Measurements from ENCODE around the gene OR10AD1. TPM values are rescaled to one million over a fixed set of nuclear protein-coding genes. Genes with fewer than 3 reads are reported as not detected.
"Not testable (repeated sequence)": the region's sequence is repeated elsewhere in the genome, so short reads cannot be mapped to it uniquely, and the experiment has no call there.

The OR10AD1 gene
- polyA plus RNA-seq, 1 of the 3 experiments (the other 2 are of a cell fraction) = not detected

DNA sequence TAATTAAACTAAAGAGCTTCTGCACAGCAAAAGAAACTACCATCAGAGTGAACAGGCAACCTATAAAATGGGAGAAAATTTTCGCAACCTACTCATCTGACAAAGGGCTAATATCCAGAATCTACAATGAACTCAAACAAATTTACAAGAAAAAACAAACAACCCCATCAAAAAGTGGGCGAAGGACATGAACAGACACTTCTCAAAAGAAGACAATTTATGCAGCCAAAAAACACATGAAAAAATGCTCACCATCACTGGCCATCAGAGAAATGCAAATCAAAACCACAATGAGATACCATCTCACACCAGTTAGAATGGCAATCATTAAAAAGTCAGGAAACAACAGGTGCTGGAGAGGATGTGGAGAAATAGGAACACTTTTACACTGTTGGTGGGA lies 6.4 kb upstream of the OR10AD1 start:
- H3K9me3 ChIP-seq; POLR2A ChIA-PET; DNase-seq; H2AFZ ChIP-seq (ENCODE audit: low read depth); H4K20me1 ChIP-seq (ENCODE audit: insufficient read depth); H3K36me3 ChIP-seq (replicated peaks in 1 of 2; ENCODE audit: control insufficient read depth in 1 of 2, insufficient read depth in 2 of 2, low read length in 1 of 2); H3K27me3 ChIP-seq (ENCODE audit: insufficient read depth); H3K27ac ChIP-seq (ENCODE audit: low read depth in 2 of 2, low read length in 1 of 2); H3K4me1 ChIP-seq (ENCODE audit: control insufficient read depth in 1 of 2, insufficient read depth in 2 of 2, low read depth in 1 of 2, low read length in 1 of 2); H3K9me2 ChIP-seq; H3F3A ChIP-seq (replicated peaks; ENCODE audit: insufficient read depth); H3K9ac ChIP-seq; H3K4me3 ChIP-seq (ENCODE audit: low read depth in 2 of 2, low read length in 1 of 2); H3K79me2 ChIP-seq (ENCODE audit: insufficient read depth); H3K4me2 ChIP-seq: not testable (repeated sequence)
- CTCF ChIA-PET = interaction anchor here (1.6 kb wide), 1 partner anchor 12 kb away, joined by 6 read pairs; no protein-coding TSS in a partner anchor
- WGBS (ENCODE audit: low lambda C conversion rate) = 77% methylated on average over 1 of the region's 2 CpGs

DNA sequence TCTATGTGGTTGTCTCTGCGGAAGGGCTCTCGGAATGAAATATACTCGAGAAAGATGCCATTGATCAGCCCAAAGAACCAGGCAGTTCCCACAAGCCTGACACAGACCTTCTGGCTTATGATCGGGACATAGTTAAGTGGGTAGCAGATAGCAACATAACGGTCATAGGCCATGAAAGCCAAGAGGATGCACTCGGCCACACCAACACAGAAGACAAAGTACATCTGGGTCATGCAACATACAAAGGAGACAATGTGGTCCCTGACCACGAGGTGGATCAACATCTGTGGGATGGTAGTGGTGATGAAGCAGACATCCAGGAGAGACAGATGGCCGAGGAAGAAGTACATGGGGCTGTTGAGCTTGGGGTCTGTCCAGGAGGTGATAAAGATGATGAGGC lies 326 bp downstream of the OR10AD1 start:
- no peak overlapping the region for H3K27ac ChIP-seq (ENCODE audit: low read depth in 2 of 2, low read length in 1 of 2)
- no peaks in the 10 kb centered on the region for H3K9me2 ChIP-seq
- H3K79me2 ChIP-seq (ENCODE audit: insufficient read depth) = no peaks in the 10 kb centered on the region
- H3K4me1 ChIP-seq (ENCODE audit: control insufficient read depth in 1 of 2, insufficient read depth in 2 of 2, low read depth in 1 of 2, low read length in 1 of 2) = peaks cover 0 to 5% of the 10 kb centered on the region in 2 experiments; a peak in 1 of 4 replicates
- H3K9me3 ChIP-seq = peaks cover 6% of the 10 kb centered on the region; the same call in 1 of the 2 replicates
- no peak for TF ChIP-seq CHD2 (IDR thresholded peaks at IDR 0.05; ENCODE audit: low read length, partially characterized antibody)
- TF ChIP-seq, protein P1, sequence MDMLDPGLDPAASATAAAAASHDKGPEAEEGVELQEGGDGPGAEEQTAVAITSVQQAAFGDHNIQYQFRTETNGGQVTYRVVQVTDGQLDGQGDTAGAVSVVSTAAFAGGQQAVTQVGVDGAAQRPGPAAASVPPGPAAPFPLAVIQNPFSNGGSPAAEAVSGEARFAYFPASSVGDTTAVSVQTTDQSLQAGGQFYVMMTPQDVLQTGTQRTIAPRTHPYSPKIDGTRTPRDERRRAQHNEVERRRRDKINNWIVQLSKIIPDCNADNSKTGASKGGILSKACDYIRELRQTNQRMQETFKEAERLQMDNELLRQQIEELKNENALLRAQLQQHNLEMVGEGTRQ (IDR thresholded peaks at IDR 0.05; ENCODE audit: borderline replicate concordance, low read depth, low read length) = no peak
- no peak for TF ChIP-seq RXRA (IDR thresholded peaks at IDR 0.05; ENCODE audit: borderline replicate concordance, low read depth)
- no peak for TF ChIP-seq FOXM1 (IDR thresholded peaks at IDR 0.05; ENCODE audit: low read depth)
- TF ChIP-seq GABPA (IDR thresholded peaks at IDR 0.05; ENCODE audit: low read depth) = no peak
- no peak overlapping the region for H3K4me2 ChIP-seq
- ChIA-PET POLR2A (no interaction called here), CTCF (interaction anchor here (1.5 to 6.4 kb wide), 2 partner anchors 16 to 416 kb away, joined by 4 to 90 read pairs; partner anchors contain the start of gene CCDC184)
- H3K9ac ChIP-seq = no peak overlapping the region
- no peak overlapping the region for H3K4me3 ChIP-seq (ENCODE audit: low read depth in 2 of 2, low read length in 1 of 2)
- no peak overlapping the region for H2AFZ ChIP-seq (ENCODE audit: low read depth)
- H3K36me3 ChIP-seq (replicated peaks in 1 of 2; ENCODE audit: control insufficient read depth in 1 of 2, insufficient read depth in 2 of 2, low read length in 1 of 2) = no peaks in the 10 kb centered on the region
- no peak for DNase-seq
- H3F3A ChIP-seq (replicated peaks; ENCODE audit: insufficient read depth) = peaks cover 4% of the 10 kb centered on the region
- H4K20me1 ChIP-seq (ENCODE audit: insufficient read depth) = no peaks in the 10 kb centered on the region
- no peaks in the 10 kb centered on the region for H3K27me3 ChIP-seq (ENCODE audit: insufficient read depth)
- 84% methylated on average over 8 of the region's 8 CpGs for WGBS (ENCODE audit: low lambda C conversion rate)

DNA sequence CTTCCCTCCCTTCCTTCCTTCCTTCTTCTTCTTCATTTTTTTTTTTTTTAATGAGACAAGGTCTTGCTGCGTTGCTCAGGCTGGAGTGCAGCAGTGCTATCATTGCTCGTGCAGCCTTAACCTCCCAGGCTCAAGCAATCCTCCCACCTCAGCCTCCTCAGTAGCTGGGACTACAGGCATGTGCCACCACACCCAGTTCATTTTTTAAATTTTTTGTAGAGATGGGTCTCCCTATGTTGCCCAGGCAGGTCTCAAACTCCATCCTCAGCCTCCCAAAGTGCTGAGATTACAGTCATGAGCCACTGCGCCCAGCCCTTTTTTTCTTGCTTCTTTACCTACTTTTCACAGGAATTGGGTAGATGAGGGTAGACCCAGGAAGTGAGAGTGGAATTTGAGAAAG lies 1.6 kb downstream of the OR10AD1 start:
- Histone ChIP-seq H3K36me3 (replicated peaks in 1 of 2; ENCODE audit: control insufficient read depth in 1 of 2, insufficient read depth in 2 of 2, low read length in 1 of 2) (no peaks in the 10 kb centered on the region), H3K4me3 (ENCODE audit: low read depth in 2 of 2, low read length in 1 of 2) (no peak overlapping the region), H3K27ac (ENCODE audit: low read depth in 2 of 2, low read length in 1 of 2) (no peak overlapping the region), H3K9ac (no peak overlapping the region), H3K4me1 (ENCODE audit: control insufficient read depth in 1 of 2, insufficient read depth in 2 of 2, low read depth in 1 of 2, low read length in 1 of 2) (peaks cover 0 to 9% of the 10 kb centered on the region in 2 experiments; a peak in 2 of 4 replicates), H3K27me3 (ENCODE audit: insufficient read depth) (no peaks in the 10 kb centered on the region), H3K79me2 (ENCODE audit: insufficient read depth) (no peaks in the 10 kb centered on the region), H4K20me1 (ENCODE audit: insufficient read depth) (no peaks in the 10 kb centered on the region), H2AFZ (ENCODE audit: low read depth) (no peak overlapping the region), H3K9me3 (no peaks in the 10 kb centered on the region), H3K4me2 (no peak overlapping the region), H3K9me2 (no peaks in the 10 kb centered on the region), H3F3A (replicated peaks; ENCODE audit: insufficient read depth) (peaks cover 4% of the 10 kb centered on the region)
- 98% methylated on average over 3 of the region's 3 CpGs for WGBS (ENCODE audit: low lambda C conversion rate)
- DNase-seq = no peak
- CTCF ChIA-PET = interaction anchor here (6.4 kb wide), 1 partner anchor 15 kb away, joined by 90 read pairs; the partner anchor contains the start of gene CCDC184
- POLR2A ChIA-PET = no interaction called here
- TF ChIP-seq, protein P2, sequence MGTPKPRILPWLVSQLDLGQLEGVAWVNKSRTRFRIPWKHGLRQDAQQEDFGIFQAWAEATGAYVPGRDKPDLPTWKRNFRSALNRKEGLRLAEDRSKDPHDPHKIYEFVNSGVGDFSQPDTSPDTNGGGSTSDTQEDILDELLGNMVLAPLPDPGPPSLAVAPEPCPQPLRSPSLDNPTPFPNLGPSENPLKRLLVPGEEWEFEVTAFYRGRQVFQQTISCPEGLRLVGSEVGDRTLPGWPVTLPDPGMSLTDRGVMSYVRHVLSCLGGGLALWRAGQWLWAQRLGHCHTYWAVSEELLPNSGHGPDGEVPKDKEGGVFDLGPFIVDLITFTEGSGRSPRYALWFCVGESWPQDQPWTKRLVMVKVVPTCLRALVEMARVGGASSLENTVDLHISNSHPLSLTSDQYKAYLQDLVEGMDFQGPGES (IDR thresholded peaks at IDR 0.05; ENCODE audit: low read depth, low read length) = no peak
- TF ChIP-seq TAF1 (IDR thresholded peaks at IDR 0.05; ENCODE audit: borderline replicate concordance, low read depth, low read length) (no peak), MXI1 (IDR thresholded peaks at IDR 0.05; ENCODE audit: low read depth, low read length) (no peak), RFX5 (IDR thresholded peaks at IDR 0.05; ENCODE audit: low read length) (no peak), JUND (IDR thresholded peaks at IDR 0.05) (no peak), RAD21 (IDR thresholded peaks at IDR 0.05; ENCODE audit: low read length) (no peak), TCF12 (IDR thresholded peaks at IDR 0.05) (no peak), NFIC (IDR thresholded peaks at IDR 0.05; ENCODE audit: borderline replicate concordance) (no peak), RCOR1 (IDR thresholded peaks at IDR 0.05; ENCODE audit: low read length) (no peak), SIN3A (IDR thresholded peaks at IDR 0.05; ENCODE audit: borderline replicate concordance, low read depth, low read length) (no peak)
- TF ChIP-seq, protein P3, sequence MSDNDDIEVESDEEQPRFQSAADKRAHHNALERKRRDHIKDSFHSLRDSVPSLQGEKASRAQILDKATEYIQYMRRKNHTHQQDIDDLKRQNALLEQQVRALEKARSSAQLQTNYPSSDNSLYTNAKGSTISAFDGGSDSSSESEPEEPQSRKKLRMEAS (IDR thresholded peaks at IDR 0.05; ENCODE audit: low read depth) = no peak
- TF ChIP-seq, protein P4, sequence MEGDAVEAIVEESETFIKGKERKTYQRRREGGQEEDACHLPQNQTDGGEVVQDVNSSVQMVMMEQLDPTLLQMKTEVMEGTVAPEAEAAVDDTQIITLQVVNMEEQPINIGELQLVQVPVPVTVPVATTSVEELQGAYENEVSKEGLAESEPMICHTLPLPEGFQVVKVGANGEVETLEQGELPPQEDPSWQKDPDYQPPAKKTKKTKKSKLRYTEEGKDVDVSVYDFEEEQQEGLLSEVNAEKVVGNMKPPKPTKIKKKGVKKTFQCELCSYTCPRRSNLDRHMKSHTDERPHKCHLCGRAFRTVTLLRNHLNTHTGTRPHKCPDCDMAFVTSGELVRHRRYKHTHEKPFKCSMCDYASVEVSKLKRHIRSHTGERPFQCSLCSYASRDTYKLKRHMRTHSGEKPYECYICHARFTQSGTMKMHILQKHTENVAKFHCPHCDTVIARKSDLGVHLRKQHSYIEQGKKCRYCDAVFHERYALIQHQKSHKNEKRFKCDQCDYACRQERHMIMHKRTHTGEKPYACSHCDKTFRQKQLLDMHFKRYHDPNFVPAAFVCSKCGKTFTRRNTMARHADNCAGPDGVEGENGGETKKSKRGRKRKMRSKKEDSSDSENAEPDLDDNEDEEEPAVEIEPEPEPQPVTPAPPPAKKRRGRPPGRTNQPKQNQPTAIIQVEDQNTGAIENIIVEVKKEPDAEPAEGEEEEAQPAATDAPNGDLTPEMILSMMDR (IDR thresholded peaks at IDR 0.05) = no peak
- TF ChIP-seq, protein P5, sequence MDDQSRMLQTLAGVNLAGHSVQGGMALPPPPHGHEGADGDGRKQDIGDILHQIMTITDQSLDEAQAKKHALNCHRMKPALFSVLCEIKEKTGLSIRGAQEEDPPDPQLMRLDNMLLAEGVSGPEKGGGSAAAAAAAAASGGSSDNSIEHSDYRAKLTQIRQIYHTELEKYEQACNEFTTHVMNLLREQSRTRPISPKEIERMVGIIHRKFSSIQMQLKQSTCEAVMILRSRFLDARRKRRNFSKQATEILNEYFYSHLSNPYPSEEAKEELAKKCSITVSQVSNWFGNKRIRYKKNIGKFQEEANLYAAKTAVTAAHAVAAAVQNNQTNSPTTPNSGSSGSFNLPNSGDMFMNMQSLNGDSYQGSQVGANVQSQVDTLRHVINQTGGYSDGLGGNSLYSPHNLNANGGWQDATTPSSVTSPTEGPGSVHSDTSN (IDR thresholded peaks at IDR 0.05) = no peak

All from SK-N-SH (cell line).